ENCODE data around the gene ZNF568. TPM values are rescaled to one million over a fixed set of nuclear protein-coding genes. Genes with fewer than 3 reads are reported as not detected.

The ZNF568 gene
- total RNA-seq, 1 experiment from 2014 or later, result not detected

GRCh38 chr19:36891768-36892357, 24.3 kb upstream of the ZNF568 start:
- H3K36me3 ChIP-seq (ENCODE audit: low read depth, low read length), result no peaks in the 10 kb centered on the region; the same call in 1 of the 2 replicates
- H3K79me2 ChIP-seq (ENCODE audit: low read length), result no peaks in the 10 kb centered on the region
- no peak overlapping the region for H3K9ac ChIP-seq (ENCODE audit: low read length)
- H2AFZ ChIP-seq (ENCODE audit: low read length), result no peak overlapping the region
- H3K9me2 ChIP-seq (replicated peaks; ENCODE audit: low read length), result no peaks in the 10 kb centered on the region
- DNase-seq, result no peak
- ChIA-PET CTCF (no interaction called here), POLR2A (ENCODE audit: unreplicated experiment) (no interaction called here)
- H3F3A ChIP-seq (ENCODE audit: low read length, unreplicated experiment), result no peaks in the 10 kb centered on the region
- H3K27me3 ChIP-seq (ENCODE audit: low read length), result no peaks in the 10 kb centered on the region
- H3K4me1 ChIP-seq (ENCODE audit: insufficient read depth, low read length), result no peaks in the 10 kb centered on the region
- no peaks in the 10 kb centered on the region for H4K20me1 ChIP-seq (ENCODE audit: low read length)
- no peak overlapping the region for H3K4me3 ChIP-seq (ENCODE audit: low read length)
- no peak overlapping the region for H3K27ac ChIP-seq (ENCODE audit: low read length)
- no peak overlapping the region for H3K4me2 ChIP-seq (ENCODE audit: low read length)
- H3K9me3 ChIP-seq (ENCODE audit: low read length), result peaks cover 28% of the 10 kb centered on the region
- TF ChIP-seq CTCF (conservative IDR thresholded peaks at IDR 0.05; ENCODE audit: low read depth, low read length) (no peak), EZH2 (IDR thresholded peaks at IDR 0.05; ENCODE audit: low read length, unreplicated experiment) (no peak), EZH2phosphoT487 (IDR thresholded peaks at IDR 0.05; ENCODE audit: borderline replicate concordance, low read length) (no peak)
- ATAC-seq, result no peak
- intact Hi-C loops (cut with micrococcal nuclease), result no loop called here
- BruUV-seq (replicated peaks), result no TSS peak

GRCh38 chr19:36894849-36895383, 21.2 kb upstream of the ZNF568 start:
- no peak overlapping the region for H3K27ac ChIP-seq (ENCODE audit: low read length)
- H3K9ac ChIP-seq (ENCODE audit: low read length), result no peak overlapping the region
- H4K20me1 ChIP-seq (ENCODE audit: low read length), result no peaks in the 10 kb centered on the region
- no peaks in the 10 kb centered on the region for H3K79me2 ChIP-seq (ENCODE audit: low read length)
- intact Hi-C loops (cut with micrococcal nuclease), result no loop called here
- H3K9me3 ChIP-seq (ENCODE audit: low read length), result peaks cover 27% of the 10 kb centered on the region
- H3K9me2 ChIP-seq (replicated peaks; ENCODE audit: low read length), result no peaks in the 10 kb centered on the region
- ATAC-seq (no peak), DNase-seq (no peak)
- ChIA-PET CTCF (no interaction called here), POLR2A (ENCODE audit: unreplicated experiment) (no interaction called here)
- no peak overlapping the region for H2AFZ ChIP-seq (ENCODE audit: low read length)
- no peaks in the 10 kb centered on the region; the same call in 1 of the 2 replicates for H3K36me3 ChIP-seq (ENCODE audit: low read depth, low read length)
- H3K27me3 ChIP-seq (ENCODE audit: low read length), result no peaks in the 10 kb centered on the region
- H3K4me3 ChIP-seq (ENCODE audit: low read length), result no peak overlapping the region
- H3K4me2 ChIP-seq (ENCODE audit: low read length), result no peak overlapping the region
- BruUV-seq (replicated peaks), result no TSS peak
- no peaks in the 10 kb centered on the region for H3K4me1 ChIP-seq (ENCODE audit: insufficient read depth, low read length)
- TF ChIP-seq EZH2phosphoT487 (IDR thresholded peaks at IDR 0.05; ENCODE audit: borderline replicate concordance, low read length), result no peak
- TF ChIP-seq EZH2 (IDR thresholded peaks at IDR 0.05; ENCODE audit: low read length, unreplicated experiment), result no peak
- TF ChIP-seq CTCF (conservative IDR thresholded peaks at IDR 0.05; ENCODE audit: low read depth, low read length), result no peak
- H3F3A ChIP-seq (ENCODE audit: low read length, unreplicated experiment), result no peaks in the 10 kb centered on the region

- no peaks in the 10 kb centered on the region for H3F3A ChIP-seq (ENCODE audit: low read length, unreplicated experiment)
- no peaks in the 10 kb centered on the region for H3K27me3 ChIP-seq (ENCODE audit: low read length)
- H3K4me1 ChIP-seq (ENCODE audit: insufficient read depth, low read length), result no peaks in the 10 kb centered on the region
- DNase-seq, result no peak
- no peaks in the 10 kb centered on the region for H3K79me2 ChIP-seq (ENCODE audit: low read length)
- no peak overlapping the region for H3K9ac ChIP-seq (ENCODE audit: low read length)
- TF ChIP-seq EZH2 (IDR thresholded peaks at IDR 0.05; ENCODE audit: low read length, unreplicated experiment), result no peak
- TF ChIP-seq CTCF (conservative IDR thresholded peaks at IDR 0.05; ENCODE audit: low read depth, low read length), result no peak
- TF ChIP-seq EZH2phosphoT487 (IDR thresholded peaks at IDR 0.05; ENCODE audit: borderline replicate concordance, low read length), result no peak
- H3K9me3 ChIP-seq (ENCODE audit: low read length), result peaks cover 17% of the 10 kb centered on the region
- CTCF ChIA-PET, result no interaction called here
- no peak overlapping the region for H2AFZ ChIP-seq (ENCODE audit: low read length)
- H4K20me1 ChIP-seq (ENCODE audit: low read length), result no peaks in the 10 kb centered on the region
- POLR2A ChIA-PET (ENCODE audit: unreplicated experiment), result no interaction called here
- no peak for ATAC-seq
- no peaks in the 10 kb centered on the region for H3K9me2 ChIP-seq (replicated peaks; ENCODE audit: low read length)
- no peak overlapping the region for H3K27ac ChIP-seq (ENCODE audit: low read length)
- BruUV-seq (replicated peaks), result no TSS peak
- H3K4me2 ChIP-seq (ENCODE audit: low read length), result no peak overlapping the region
- H3K4me3 ChIP-seq (ENCODE audit: low read length), result no peak overlapping the region
- no peaks in the 10 kb centered on the region; the same call in 1 of the 2 replicates for H3K36me3 ChIP-seq (ENCODE audit: low read depth, low read length)
- intact Hi-C loops (cut with micrococcal nuclease), result no loop called here
Measured at GRCh38 chr19:36898422-36898821, 17.7 kb upstream of the ZNF568 start.

All from PC-3 (cell line).